Measurements from ENCODE around the gene SLC35E2B.

GRCh38 chr1:1703796-1704195 is 11.2 kb upstream of the SLC35E2B start:
- TF ChIP-seq CTCF (conservative IDR thresholded peaks at IDR 0.05; ENCODE audit: low read length) (no peak), EZH2phosphoT487 (IDR thresholded peaks at IDR 0.05; ENCODE audit: borderline replicate concordance) (no peak)
